OCI-LY3 (cell line): ENCODE data around the gene THPO.

Experiments used
- H2AFZ ChIP-seq: fragments of 200-600, 300-600 bp; shearing (Covaris generic); 2 replicates; pipeline ENCODE4 v1.6.0; 2014; ENCODE audit warnings: antibody characterized with exemption, low read depth, low read length
- H3K27ac ChIP-seq: fragments of 200-600, 300-600 bp; sonication (generic); 2 replicates; pipeline ENCODE4 v1.5.1; 2014; ENCODE audit warnings: mild to moderate bottlenecking, low read length, moderate library complexity, mixed read lengths
- H3K27me3 ChIP-seq: fragments of 200-600, 300-600 bp; sonication (generic); 2 replicates; pipeline ENCODE4 v1.6.1; 2014; ENCODE audit warnings: low read depth, low read length, mixed read lengths
- H3K36me3 ChIP-seq: fragments of 200-600, 300-600 bp; sonication (generic); replicated peaks from 2 replicates; pipeline ENCODE3; 2014; ENCODE audit warnings: low read depth, low read length, mixed read lengths
- H3K4me1 ChIP-seq: fragments of 300-600, 200-600 bp; sonication (generic); 2 replicates; pipeline ENCODE4 v1.6.1; 2014; ENCODE audit warnings: low read length, mixed read lengths
- H3K4me2 ChIP-seq: fragments of 200-600, 300-600 bp; sonication (generic); 2 replicates; pipeline ENCODE4 v1.6.1; 2014; ENCODE audit warnings: low read length, mixed read lengths
- H3K4me3 ChIP-seq: fragments of 300-600, 200-600 bp; sonication (generic); 2 replicates; pipeline ENCODE4 v1.5.1; 2014; ENCODE audit warnings: antibody characterized with exemption, mild to moderate bottlenecking, low read length, moderate library complexity
- H3K79me2 ChIP-seq: fragments of 300-600, 200-600 bp; shearing (Covaris generic); 2 replicates; pipeline ENCODE4 v1.6.1; 2014; ENCODE audit warnings: mild to moderate bottlenecking, low read length, mixed read lengths
- H3K9ac ChIP-seq: fragments of 300-600, 200-600 bp; shearing (Covaris generic); 2 replicates; pipeline ENCODE4 v1.6.0; 2014; ENCODE audit warnings: mild to moderate bottlenecking, low read length, moderate library complexity
- H3K9me3 ChIP-seq: fragments of 200-600, 300-600 bp; shearing (Covaris generic); 2 replicates; pipeline ENCODE4 v1.6.1; 2014; ENCODE audit warnings: low read length, mixed read lengths; ENCODE audit not compliant: insufficient read depth
- H4K20me1 ChIP-seq: fragments of 200-600, 300-600 bp; sonication (generic); 2 replicates; pipeline ENCODE4 v1.6.1; 2016; ENCODE audit warnings: low read length, mixed read lengths; ENCODE audit not compliant: insufficient read depth
- EZH2phosphoT487 ChIP-seq: fragments of 200-600 bp; shearing (Covaris generic); IDR thresholded peaks from 2 replicates; pipeline ENCODE4 v1.6.1; 2018; ENCODE audit warnings: antibody characterized with exemption, mixed run types, low read depth
- TF ChIP-seq, protein P1 (sequence below): fragments of 200-600, 300-600 bp; sonication (generic); IDR thresholded peaks from 2 replicates; pipeline ENCODE4 v1.5.1; 2014; ENCODE audit warnings: antibody characterized with exemption, low read length, low read depth

Gene THPO

DNA sequence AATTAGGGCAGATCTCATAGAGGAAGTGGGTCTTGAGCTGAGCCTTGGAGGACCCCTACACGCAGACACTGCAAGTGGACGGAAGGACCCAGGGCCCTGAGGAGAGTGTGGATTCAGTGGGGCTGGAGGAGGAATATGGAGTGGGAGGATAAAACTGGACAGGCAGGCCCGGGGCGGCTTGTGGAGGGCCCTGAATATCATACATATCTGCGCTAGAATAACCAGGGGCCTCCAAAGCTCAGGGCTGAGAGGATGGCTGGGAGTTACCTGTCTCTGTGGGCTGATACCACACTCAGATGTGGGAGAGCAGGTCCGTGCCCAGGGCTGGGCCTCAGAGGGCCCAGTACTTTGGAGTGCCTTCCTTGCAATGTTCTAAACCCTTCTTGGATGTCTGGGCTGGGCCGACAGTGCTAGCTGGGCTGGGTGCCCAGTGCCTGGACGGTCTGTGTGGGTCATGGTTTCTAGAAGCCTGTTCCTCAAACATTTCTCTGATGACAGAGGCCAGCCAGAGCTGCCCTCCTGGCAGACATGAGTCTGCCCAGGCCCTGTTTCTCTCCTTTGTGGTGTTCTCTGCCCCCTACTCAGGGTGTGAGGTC is 31.4 kb upstream of the THPO start:
- Histone ChIP-seq H3K27ac (no peak overlapping the region), H3K9me3 (no peaks in the 10 kb centered on the region), H3K4me1 (no peaks in the 10 kb centered on the region), H3K9ac (no peak overlapping the region), H3K4me3 (no peak overlapping the region), H3K4me2 (no peak overlapping the region), H3K79me2 (no peaks in the 10 kb centered on the region), H2AFZ (no peak overlapping the region), H4K20me1 (no peaks in the 10 kb centered on the region), H3K36me3 (no peaks in the 10 kb centered on the region), H3K27me3 (no peaks in the 10 kb centered on the region)
- TF ChIP-seq EZH2phosphoT487 = no peak
- TF ChIP-seq, protein P1, sequence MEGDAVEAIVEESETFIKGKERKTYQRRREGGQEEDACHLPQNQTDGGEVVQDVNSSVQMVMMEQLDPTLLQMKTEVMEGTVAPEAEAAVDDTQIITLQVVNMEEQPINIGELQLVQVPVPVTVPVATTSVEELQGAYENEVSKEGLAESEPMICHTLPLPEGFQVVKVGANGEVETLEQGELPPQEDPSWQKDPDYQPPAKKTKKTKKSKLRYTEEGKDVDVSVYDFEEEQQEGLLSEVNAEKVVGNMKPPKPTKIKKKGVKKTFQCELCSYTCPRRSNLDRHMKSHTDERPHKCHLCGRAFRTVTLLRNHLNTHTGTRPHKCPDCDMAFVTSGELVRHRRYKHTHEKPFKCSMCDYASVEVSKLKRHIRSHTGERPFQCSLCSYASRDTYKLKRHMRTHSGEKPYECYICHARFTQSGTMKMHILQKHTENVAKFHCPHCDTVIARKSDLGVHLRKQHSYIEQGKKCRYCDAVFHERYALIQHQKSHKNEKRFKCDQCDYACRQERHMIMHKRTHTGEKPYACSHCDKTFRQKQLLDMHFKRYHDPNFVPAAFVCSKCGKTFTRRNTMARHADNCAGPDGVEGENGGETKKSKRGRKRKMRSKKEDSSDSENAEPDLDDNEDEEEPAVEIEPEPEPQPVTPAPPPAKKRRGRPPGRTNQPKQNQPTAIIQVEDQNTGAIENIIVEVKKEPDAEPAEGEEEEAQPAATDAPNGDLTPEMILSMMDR = no peak

DNA sequence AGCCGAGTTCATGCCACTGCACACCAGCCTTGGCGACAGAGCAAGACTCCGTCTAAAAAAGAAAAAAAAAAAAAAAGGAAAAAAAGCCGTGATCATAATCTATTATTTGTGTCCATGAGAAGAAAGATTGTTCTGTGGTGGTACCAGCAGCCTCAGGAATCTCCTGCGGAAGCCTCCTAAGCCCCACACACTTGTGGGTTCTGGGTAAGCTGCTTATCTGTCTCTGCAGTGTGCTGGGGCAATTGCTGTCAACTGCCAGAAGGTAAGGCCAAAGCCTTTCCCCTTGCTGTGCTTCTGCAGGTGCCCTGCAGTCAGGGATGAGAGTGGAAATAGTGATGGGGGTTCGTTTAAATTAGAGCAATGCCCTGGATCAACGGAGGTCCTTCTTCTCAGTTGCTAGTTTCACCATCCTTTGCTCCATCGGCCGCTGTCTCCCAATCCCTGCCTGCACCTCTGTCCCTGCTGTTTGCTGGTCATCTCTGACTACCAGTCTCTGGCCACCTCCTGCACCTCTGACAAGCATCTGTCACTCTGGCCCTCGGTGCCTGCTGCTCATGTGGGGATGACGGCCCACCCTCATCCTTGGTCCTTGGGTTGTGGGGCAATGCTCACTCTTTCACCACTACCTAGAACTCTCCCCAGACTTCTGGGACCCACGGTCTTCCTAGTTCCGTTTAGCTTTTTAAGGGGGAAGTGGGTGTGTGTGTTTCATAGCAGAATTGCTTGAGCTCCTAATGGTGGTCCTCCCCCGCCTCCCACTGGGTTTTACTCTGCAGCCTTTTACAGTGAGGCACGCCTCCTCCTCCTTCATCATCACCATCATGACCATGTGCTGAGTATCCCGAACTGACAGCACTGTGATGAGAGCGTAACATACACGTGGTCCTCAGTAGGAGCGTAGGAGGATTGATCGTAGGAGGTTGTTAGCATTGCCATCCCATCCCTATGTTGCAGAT is 27.3 kb upstream of the THPO start:
- Histone ChIP-seq H3K4me3 (no peak overlapping the region), H3K79me2 (no peaks in the 10 kb centered on the region), H3K9me3 (no peaks in the 10 kb centered on the region), H3K9ac (no peak overlapping the region), H4K20me1 (no peaks in the 10 kb centered on the region), H3K27ac (no peak overlapping the region), H3K27me3 (no peaks in the 10 kb centered on the region; the same call in 1 of the 2 replicates), H3K4me2 (no peak overlapping the region), H2AFZ (no peak overlapping the region), H3K4me1 (no peaks in the 10 kb centered on the region), H3K36me3 (no peaks in the 10 kb centered on the region)
- no peak for TF ChIP-seq EZH2phosphoT487
- TF ChIP-seq, protein P1 = no peak

DNA sequence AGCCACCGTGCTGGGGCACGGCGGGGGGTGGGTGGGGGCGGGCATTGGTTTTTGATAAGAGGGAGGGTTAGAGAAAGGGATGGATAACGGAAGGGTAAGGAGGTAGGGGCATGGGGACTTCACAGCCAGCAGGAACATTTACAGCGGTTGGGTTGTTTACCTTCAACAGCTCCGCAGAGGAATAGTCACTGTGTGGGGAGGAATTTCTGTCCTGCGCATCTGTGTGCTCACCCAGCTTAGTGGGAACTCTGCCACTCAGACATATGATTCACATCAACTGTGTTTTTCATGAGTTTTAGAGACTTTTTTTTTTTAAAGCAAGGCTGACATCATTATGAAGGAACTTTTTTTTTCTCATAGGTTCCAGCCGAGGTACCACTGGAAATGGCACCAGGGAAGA is 21.4 kb upstream of the THPO start:
- Histone ChIP-seq H4K20me1 (no peaks in the 10 kb centered on the region), H3K4me2 (no peak overlapping the region), H3K36me3 (no peaks in the 10 kb centered on the region), H3K27ac (no peak overlapping the region), H3K4me3 (no peak overlapping the region), H3K79me2 (no peaks in the 10 kb centered on the region), H3K4me1 (no peaks in the 10 kb centered on the region), H2AFZ (no peak overlapping the region), H3K9ac (no peak overlapping the region), H3K27me3 (peaks cover 2% of the 10 kb centered on the region; the same call in 1 of the 2 replicates), H3K9me3 (no peaks in the 10 kb centered on the region)
- TF ChIP-seq, protein P1 = no peak
- TF ChIP-seq EZH2phosphoT487 = no peak

DNA sequence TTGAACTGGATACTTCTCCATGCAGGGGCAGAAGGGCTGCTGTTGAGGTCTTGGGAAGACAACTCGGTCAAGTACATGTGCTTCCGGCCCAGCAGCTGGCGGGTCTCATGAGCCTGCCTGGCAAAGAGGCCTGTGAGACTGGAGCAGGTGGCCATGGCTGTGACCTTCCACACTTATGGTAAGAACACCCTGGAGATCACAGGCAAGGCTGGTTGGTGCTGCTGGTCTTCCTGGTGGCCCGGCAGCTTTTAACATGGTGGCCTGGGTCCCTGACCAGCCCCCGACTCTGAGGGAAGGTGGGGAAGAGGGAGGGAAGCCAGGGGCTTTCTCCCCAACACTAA is 17.3 kb upstream of the THPO start:
- Histone ChIP-seq H3K79me2 (no peaks in the 10 kb centered on the region), H3K36me3 (no peaks in the 10 kb centered on the region), H2AFZ (no peak overlapping the region), H3K27me3 (0 out of 2 replicates have a peak, but pooled peaks cover 2% of the 10 kb centered on the region), H3K9ac (no peak overlapping the region), H3K9me3 (no peaks in the 10 kb centered on the region), H3K4me2 (no peak overlapping the region), H3K4me1 (no peaks in the 10 kb centered on the region), H4K20me1 (no peaks in the 10 kb centered on the region), H3K4me3 (no peak overlapping the region), H3K27ac (no peak overlapping the region)
- no peak for TF ChIP-seq EZH2phosphoT487
- TF ChIP-seq, protein P1 = no peak
